Progenitor cell of endocrine pancreas (in vitro differentiated cells): Measurements from ENCODE around the gene FAM193A. TPM values are rescaled to one million over a fixed set of nuclear protein-coding genes. Genes with fewer than 3 reads are reported as not detected.
"Not testable (repeated sequence)": the region's sequence is repeated elsewhere in the genome, so short reads cannot be mapped to it uniquely, and the experiment has no call there.

Experiments
- DNase-seq: peaks from one replicate; pipeline ENCODE4 v3.0.0; 2021; ENCODE audit warnings: low spot score; ENCODE audit not compliant: unreplicated experiment
- H3K27ac Mint-ChIP-seq: 2 replicates; pipeline ENCODE4 v1.8.0; 2021; ENCODE audit warnings: mild to moderate bottlenecking, moderate library complexity, mixed read lengths
- H3K27me3 Mint-ChIP-seq: 2 replicates; pipeline ENCODE4 v1.8.0; 2021; ENCODE audit warnings: mixed read lengths
- H3K36me3 Mint-ChIP-seq: 2 replicates; pipeline ENCODE4 v1.8.0; 2022; ENCODE audit warnings: mixed read lengths; ENCODE audit not compliant: insufficient read depth
- H3K4me1 Mint-ChIP-seq: 2 replicates; pipeline ENCODE4 v1.8.0; 2021; ENCODE audit warnings: low read depth, mixed read lengths
- H3K4me3 Mint-ChIP-seq: 2 replicates; pipeline ENCODE4 v1.8.0; 2021; ENCODE audit warnings: low read depth, mild to moderate bottlenecking, moderate library complexity, mixed read lengths
- H3K9me3 Mint-ChIP-seq: 2 replicates; pipeline ENCODE4 v1.8.0; 2021; ENCODE audit warnings: low read depth, mixed read lengths
- CTCF ChIP-seq: fragments of 200-600 bp; sonication (generic); IDR thresholded peaks from one replicate; pipeline ENCODE4 v1.5.0; 2021; ENCODE audit warnings: antibody characterized with exemption, mild to moderate bottlenecking; ENCODE audit not compliant: unreplicated experiment
- total RNA-seq: library from RNA; stranded (reverse); gene quantifications from 2 replicates; pipeline ENCODE4 v1.2.1, GENCODE V29; 2021

FAM193A gene
- total RNA-seq, 1 donor from 2014 or later: 53.4 TPM

GRCh38 chr4:2636331-2636730 is 99.9 kb downstream of the FAM193A start:
- H3K27ac Mint-ChIP-seq: no peak overlapping the region
- H3K27me3 Mint-ChIP-seq: no peaks in the 10 kb centered on the region
- H3K4me3 Mint-ChIP-seq: no peak overlapping the region
- no peak for TF ChIP-seq CTCF
- H3K36me3 Mint-ChIP-seq: peaks cover 21% of the 10 kb centered on the region
- no peaks in the 10 kb centered on the region for H3K4me1 Mint-ChIP-seq
- no peak for DNase-seq
- no peaks in the 10 kb centered on the region for H3K9me3 Mint-ChIP-seq

GRCh38 chr4:2636994-2637393 is 100.5 kb downstream of the FAM193A start:
- H3K9me3 Mint-ChIP-seq, H3K27ac Mint-ChIP-seq, H3K4me1 Mint-ChIP-seq, DNase-seq, H3K27me3 Mint-ChIP-seq, H3K4me3 Mint-ChIP-seq: not testable (repeated sequence)
- H3K36me3 Mint-ChIP-seq: peaks cover 23% of the 10 kb centered on the region

- no peak for DNase-seq
- no peak overlapping the region for H3K4me3 Mint-ChIP-seq
- H3K9me3 Mint-ChIP-seq: no peaks in the 10 kb centered on the region
- H3K27me3 Mint-ChIP-seq: no peaks in the 10 kb centered on the region
- H3K36me3 Mint-ChIP-seq: peaks cover 25% of the 10 kb centered on the region
- no peak for TF ChIP-seq CTCF
- H3K27ac Mint-ChIP-seq: no peak overlapping the region
- no peaks in the 10 kb centered on the region for H3K4me1 Mint-ChIP-seq
Observed at GRCh38 chr4:2637956-2638552, 101.6 kb downstream of the FAM193A start.

GRCh38 chr4:2638730-2639129 is 102.3 kb downstream of the FAM193A start:
- no peak for TF ChIP-seq CTCF
- Mint-ChIP-seq H3K27me3 (no peaks in the 10 kb centered on the region), H3K36me3 (peaks cover 26% of the 10 kb centered on the region), H3K9me3 (no peaks in the 10 kb centered on the region), H3K4me1 (peaks cover 1% of the 10 kb centered on the region), H3K4me3 (no peak overlapping the region), H3K27ac (peak overlapping the region; percentile 54)
- no peak for DNase-seq

- TF ChIP-seq CTCF: no peak
- Mint-ChIP-seq H3K27ac (no peak overlapping the region), H3K4me1 (peaks cover 1% of the 10 kb centered on the region), H3K9me3 (no peaks in the 10 kb centered on the region), H3K27me3 (no peaks in the 10 kb centered on the region), H3K4me3 (no peak overlapping the region), H3K36me3 (peaks cover 19% of the 10 kb centered on the region)
- no peak for DNase-seq
Observed at GRCh38 chr4:2642968-2643367, 106.5 kb downstream of the FAM193A start.

- Mint-ChIP-seq H3K9me3 (no peaks in the 10 kb centered on the region), H3K4me3 (no peak overlapping the region), H3K27me3 (no peaks in the 10 kb centered on the region), H3K36me3 (peaks cover 21% of the 10 kb centered on the region), H3K27ac (no peak overlapping the region), H3K4me1 (peaks cover 1% of the 10 kb centered on the region)
- DNase-seq: no peak
- no peak for TF ChIP-seq CTCF
Observed at GRCh38 chr4:2643555-2643954, 107.1 kb downstream of the FAM193A start.
